Stimulated activated CD8-positive, alpha-beta memory T cell treated with anti-CD3 and anti-CD28 coated beads, Interleukin-7, amount 100 ng/mL, for 48 hours (primary cell): Measurements from ENCODE around the gene FNDC1.

ENCODE experiments used
- DNase-seq, 2 donors: peaks; one replicate each; pipeline ENCODE4 v3.0.0-alpha.2; 2020; ENCODE audit warnings: low read depth in 1 of 2; ENCODE audit errors: extremely low read depth in 1 of 2

FNDC1 gene

DNA sequence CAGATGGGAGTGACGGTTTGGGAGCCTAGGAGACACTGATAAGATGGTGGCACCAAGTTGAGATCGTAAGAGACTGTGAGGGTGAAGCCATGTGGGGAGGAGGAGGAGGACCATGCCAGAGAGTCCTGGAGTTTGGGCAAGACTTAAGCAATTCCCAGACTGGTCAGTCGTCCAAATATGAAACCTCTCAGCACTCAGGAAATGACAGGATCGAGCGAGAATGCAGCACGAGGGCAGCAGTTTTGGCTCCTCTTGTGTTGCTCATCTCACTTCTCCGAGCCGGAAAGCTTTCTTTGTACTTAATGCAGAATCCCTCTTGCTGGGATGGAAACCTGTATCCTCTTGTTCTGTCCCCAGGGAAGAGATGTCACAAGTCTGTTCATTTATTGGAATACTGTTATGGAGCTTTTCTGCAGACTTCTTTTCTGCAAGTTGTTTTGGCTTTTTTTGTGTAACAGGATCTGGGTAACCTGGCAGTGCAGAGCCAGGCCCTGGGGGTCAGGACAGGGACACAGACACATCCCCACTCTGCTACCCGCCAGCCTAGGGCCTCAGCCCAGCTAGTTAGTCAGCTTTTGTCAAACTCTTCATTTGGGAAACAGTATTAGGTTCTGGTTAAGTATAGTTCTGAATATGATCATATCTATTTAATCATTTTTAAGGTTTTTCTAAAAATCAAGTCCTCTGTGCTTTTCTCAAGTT, 34.3 kb downstream of the FNDC1 start:
- DNase-seq = no peak

DNA sequence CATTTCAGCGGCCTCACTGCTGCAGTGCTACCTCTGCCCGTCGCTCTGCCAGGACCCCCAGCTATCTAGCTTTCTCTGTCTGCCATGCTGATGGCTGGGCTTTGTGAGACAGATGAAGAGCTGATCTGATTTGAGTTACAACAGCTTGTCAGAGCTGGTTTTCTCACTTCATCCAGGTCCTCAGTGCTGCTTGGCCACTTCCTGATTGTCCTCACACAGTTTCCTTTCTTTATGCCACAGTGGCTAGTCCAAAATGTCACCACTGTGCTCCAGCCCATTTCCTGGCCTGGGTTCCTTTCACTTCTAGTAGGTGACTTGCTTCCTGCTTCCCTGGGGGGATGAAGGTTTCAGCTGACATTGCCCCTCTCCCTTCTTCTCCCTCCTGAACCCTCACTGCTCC, 35.4 kb downstream of the FNDC1 start:
- DNase-seq = no peak

DNA sequence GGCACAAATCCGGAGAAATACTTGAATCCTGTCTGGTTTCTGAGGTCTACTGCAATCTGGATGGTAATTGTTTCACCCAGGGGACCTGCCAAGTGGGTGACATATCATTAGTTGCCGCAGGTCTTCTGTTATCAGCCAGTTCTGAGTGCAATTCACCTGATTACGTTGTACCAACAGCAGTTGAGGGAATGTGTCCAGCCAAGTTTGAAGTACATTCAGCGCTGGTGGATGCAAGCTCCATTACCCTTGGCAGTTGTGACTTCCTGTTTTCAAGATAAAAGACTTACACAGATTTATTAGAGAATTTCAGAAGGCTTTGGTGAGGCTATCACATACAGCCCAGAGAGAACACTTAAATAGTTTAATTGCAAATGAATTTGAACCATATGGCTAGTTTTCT, 42.8 kb downstream of the FNDC1 start:
- no peak for DNase-seq

DNA sequence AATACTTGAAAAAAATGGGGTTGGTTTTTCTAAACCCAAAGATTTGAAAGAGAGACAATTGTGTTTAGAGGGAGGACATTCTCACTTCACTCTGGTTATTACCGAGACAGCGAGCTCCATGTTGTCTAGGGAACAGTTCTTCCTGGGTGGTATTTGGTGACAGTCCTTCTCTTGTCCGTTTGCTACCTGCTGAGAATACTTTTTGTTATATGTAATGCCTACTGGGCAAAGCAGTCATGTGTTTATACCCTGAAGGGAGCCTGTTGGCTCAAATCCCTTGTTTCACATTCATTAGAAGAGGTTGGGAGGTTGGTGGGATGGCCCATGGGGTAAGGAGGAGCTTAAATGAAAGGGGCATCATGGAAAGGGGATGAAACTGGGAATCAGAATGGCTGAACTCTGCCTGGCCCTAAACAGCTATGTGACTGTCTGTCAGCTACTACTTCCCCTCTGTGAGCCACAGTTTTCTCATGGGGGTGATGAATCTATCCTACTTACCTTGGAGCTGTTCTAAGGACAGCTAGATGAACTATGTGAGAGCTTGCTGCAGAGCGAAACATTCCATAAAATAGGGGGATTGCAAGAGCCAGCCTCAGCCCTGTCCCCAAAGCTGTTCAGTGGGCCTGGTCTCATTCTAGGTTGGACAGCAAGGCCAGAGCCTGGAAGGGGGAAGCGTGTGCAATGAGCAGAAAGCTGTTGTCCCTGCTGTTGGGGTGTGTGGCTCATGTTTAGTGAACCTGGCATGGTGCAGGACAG, 43.5 kb downstream of the FNDC1 start:
- no peak for DNase-seq

DNA sequence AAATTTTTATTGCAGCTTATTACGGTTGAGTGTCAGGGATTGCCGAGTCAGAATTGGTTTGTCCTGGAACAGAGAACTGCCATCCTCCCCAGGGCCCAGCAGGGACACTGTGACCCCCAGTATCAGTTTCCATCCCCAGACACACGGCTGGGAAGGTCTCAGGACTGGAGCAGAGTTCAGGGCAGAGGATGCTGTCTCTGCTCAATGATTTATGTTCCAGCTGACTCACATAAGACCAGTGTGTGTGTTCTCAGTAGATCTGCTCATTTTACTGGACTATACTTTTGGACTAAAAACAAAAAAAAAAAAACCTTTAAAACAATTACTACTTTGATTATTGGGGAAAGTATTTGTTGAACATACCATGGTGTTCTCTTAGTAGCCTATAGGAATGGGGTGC, 44.2 kb downstream of the FNDC1 start:
- DNase-seq = no peak

DNA sequence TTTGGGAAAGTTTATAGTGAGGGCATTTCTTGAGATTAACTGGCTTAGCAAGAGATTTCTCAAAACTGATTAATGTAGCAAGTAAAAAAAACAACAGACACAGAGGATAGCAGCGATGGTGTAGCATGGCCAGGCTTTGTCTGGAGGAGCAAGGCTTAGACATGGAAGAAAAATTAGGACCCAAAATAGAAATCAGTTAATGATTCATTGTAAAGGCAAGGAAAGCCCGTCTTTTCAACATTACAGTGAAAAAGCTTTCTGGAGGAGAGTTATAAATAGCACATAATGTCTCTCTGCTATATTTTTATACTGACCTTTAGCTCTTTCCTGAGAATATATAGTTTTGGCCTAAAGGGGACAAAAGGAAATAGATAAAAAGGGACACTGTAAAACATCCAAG, 45.1 kb downstream of the FNDC1 start:
- no peak for DNase-seq

DNA sequence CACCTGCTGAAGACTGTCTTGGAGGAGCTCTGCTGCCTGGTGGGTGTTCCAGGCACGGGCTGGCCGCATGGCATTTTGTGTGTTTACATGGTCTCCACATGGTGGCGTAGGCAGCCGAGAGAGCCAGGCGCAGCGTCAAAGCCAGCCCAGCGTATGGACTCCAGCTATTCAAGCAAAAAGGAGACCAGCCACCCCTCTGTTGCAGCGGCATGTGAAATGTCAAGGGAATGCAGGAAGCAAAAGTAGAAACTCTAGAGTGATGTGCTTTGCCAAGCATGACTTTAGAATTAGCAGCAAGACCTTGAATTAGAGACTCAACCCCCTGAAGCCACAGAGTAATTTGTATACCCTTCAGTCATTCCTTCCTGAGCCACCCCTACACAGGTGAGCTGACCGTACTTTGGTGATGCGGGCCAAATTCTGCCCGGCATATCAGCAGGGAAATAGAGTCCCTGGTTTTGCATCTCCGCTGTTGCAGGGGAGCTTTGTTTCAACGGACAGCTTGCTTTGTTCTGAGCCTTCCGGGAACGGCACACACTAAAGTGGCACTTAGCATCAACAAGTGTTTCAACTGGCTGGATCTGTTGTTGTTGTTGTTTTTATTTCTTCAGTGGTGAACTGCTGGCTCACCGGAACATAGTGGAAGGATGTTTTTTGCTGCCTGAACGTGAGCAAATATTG, 48.5 kb downstream of the FNDC1 start:
- DNase-seq = no peak

DNA sequence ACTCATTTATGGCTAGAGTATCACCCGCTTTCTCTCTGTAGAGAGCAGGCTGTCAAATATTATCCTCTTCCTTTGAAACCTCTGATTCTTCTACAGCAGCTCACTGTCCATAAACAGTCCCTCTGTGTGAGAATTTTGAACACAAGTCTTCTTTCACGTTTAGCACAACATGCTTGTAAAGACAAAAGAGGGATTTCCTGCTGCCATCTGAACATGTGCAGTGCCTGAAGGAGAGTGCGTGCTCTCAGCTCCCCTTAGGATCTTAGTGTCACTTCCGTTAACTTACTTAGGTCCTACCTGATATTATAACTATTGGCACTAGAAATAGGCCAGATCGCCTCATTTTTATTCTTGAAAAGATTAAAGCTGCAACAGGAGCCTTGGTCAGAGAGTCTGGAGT, 50.9 kb downstream of the FNDC1 start:
- DNase-seq = no peak

DNA sequence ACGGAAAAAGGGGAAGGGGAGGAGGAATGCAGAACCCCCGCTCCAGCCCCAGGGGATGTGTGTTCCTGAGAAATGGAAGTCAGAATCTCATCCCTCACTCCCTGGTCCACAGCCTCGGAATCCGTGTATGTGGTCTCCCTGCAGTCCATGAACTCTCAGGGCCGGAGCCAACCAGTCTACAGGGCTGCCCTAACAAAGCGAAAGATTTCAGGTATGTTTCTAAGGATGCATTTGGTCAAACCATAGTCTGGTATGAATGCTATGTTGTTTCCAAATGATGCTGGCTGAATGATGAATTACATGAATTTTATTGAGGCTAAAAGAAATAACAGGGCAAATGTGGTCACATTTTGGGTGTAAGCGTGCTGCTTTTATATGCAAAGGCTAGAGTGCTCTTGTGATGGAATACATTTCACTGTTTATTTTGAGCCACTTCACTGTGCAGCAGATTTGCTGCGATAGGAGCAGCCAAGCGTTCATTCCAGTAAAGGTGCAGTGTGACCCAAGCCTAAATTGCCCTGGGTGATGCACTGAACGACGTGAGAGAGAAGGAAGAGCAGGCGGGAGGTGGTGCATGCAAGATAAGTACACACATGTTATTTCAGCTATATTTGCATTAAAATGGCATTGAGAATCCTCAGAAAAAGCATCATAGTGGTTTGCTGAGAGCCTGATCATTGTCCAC, 52.4 kb downstream of the FNDC1 start:
- no peak for DNase-seq

DNA sequence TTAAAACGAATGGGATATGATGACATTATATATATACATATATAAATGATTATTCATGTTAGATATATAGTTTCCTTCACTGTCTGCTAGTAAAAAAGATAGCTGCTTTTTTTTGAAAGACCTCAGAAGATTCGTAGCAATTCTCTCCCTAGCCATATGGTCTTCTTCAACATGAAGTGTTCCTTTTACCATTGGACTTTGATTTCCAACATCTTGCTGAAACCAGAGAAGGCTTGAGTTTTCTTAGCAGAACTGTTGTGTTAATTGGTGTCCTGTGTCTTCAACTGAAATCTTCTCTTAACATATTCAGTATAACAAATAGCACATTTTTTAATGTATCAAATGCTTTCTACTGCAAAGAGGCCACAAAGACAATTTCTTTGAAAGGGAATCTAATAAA, 55.3 kb downstream of the FNDC1 start:
- DNase-seq = no peak

DNA sequence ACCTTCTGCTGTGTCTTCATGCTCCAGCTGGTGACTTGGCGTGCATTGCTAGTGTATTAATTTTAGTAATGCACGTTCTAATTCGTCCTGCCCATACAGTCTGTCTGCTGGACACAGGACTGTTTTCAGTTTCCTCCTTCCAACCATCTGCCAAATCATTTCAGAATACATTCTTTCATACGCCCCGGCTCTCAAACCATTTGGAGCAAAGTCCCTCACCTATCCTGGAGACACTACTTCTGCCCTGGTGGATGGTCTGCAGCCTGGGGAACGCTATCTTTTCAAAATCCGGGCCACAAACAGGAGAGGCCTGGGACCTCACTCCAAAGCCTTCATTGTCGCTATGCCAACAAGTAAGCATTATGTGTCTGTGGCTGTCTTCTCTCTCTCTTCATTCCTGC, 60.5 kb downstream of the FNDC1 start:
- no peak for DNase-seq

DNA sequence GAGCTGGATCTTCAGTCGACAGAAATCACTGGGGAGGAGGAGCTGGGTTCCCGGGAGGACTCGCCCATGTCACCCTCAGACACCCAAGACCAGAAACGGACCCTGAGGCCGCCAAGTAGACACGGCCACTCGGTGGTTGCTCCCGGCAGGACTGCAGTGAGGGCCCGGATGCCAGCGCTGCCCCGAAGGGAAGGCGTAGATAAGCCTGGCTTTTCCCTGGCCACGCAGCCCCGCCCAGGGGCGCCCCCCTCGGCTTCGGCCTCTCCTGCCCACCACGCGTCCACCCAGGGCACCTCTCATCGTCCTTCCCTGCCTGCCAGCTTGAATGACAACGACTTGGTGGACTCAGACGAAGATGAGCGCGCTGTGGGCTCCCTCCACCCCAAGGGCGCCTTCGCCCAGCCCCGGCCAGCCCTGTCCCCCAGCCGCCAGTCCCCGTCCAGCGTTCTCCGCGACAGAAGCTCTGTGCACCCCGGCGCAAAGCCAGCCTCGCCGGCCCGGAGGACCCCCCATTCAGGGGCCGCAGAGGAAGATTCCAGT, 63.0 kb downstream of the FNDC1 start:
- no peak for DNase-seq

DNA sequence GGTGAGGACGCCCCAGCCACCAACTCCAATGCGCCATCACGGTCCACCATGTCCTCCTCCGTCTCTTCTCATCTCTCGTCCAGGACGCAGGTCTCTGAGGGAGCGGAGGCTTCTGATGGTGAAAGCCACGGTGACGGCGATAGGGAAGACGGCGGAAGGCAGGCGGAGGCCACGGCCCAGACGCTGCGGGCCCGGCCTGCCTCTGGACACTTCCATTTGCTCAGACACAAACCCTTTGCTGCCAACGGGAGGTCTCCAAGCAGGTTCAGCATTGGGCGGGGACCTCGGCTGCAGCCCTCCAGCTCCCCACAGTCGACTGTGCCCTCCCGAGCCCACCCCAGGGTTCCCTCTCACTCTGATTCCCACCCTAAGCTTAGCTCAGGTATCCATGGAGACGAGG, 63.6 kb downstream of the FNDC1 start:
- DNase-seq = no peak

DNA sequence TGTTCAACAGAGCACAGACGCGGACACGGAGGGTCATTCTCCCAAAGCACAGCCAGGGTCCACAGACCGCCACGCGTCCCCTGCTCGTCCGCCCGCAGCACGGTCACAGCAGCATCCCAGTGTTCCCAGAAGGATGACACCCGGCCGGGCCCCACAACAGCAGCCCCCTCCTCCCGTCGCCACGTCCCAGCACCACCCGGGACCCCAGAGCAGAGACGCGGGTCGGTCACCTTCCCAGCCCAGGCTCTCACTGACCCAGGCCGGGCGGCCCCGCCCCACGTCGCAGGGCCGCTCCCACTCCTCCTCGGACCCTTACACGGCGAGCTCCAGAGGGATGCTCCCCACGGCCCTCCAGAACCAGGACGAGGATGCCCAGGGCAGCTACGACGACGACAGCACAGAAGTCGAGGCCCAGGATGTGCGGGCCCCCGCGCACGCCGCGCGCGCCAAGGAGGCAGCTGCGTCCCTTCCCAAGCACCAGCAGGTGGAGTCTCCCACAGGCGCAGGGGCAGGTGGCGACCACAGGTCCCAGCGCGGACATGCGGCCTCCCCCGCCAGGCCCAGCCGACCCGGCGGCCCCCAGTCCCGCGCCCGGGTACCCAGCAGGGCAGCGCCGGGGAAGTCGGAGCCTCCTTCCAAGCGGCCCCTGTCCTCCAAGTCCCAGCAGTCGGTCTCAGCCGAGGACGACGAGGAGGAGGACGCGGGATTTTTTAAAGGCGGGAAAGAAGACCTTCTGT, 64.3 kb downstream of the FNDC1 start:
- DNase-seq = no peak

DNA sequence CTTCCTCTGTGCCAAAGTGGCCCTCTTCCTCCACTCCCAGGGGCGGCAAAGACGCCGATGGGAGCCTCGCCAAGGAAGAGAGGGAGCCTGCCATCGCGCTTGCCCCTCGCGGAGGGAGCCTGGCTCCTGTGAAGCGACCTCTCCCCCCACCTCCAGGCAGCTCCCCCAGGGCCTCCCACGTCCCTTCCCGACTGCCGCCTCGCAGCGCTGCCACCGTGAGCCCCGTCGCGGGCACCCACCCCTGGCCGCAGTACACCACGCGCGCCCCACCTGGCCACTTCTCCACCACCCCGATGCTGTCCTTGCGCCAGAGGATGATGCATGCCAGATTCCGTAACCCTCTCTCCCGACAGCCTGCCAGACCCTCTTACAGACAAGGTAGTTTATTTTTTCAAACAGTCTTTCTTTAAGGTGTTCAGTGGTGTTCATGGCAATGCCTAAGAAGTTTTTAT, 64.9 kb downstream of the FNDC1 start:
- no peak for DNase-seq

DNA sequence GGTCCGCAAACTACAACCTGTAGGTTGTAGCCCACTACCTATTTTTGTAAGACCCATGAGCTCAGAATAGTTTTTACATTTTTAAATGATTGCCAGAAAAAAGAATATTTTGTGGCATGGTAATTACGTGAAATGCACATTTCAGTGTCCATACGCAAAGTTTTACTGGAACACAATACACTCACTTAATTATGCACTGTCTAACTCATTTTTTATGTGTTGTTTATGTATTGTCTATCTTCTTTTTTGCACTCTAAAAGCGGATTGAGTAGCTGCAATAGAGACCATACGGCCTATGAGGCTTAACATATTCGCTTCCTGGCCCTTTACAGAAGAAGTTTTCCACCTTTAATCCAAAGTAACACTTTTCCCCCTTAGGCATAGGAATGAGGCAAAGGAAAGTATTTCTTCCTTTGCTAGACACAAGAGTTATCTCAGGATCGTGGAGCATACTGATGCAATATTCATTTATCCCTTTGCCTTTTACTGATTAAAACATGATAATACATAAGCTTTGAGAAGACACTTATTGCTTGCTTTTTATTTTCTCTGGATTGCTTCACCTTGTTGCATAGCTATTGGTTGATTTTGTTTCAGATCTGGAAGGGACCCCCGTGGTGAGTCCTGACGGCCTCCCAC, 69.8 kb downstream of the FNDC1 start:
- no peak for DNase-seq

DNA sequence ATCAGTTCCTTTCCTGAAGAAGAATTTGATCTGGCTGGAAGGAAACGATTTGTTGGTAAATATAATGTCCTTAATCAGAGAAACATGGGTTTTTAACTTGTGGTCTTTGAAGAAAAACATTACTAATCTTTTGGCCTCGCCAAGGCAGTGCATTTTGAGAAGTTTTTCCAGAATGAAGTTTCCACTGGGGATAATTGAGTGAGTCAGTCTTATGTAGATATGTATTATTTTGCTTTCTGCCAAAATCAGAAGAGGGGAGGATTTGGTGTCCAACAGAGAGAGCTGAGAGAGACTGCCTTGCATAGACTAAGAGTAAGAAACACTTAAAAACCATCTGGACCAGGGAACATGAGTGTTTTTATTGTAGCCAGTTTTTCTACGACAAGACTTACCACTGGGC, 79.9 kb downstream of the FNDC1 start:
- no peak for DNase-seq

DNA sequence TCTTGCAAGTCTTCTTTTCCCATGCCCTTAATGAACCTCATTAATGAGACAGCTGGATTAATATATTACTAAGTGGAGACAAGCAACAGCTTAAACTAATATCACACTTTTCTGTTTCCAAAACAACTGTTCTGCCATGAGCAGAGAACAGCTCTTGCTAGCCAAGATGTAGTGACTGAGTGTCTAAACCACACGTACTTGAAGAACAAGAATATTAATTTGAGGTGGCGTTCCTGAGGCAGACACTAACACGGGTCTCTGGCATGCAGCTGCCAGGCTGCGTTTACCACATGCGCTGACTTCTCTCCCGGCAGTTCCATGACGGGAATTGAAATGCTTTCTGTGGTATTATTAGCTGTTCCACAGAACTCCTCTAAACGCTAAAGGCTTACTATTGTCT, 80.6 kb downstream of the FNDC1 start:
- no peak for DNase-seq

DNA sequence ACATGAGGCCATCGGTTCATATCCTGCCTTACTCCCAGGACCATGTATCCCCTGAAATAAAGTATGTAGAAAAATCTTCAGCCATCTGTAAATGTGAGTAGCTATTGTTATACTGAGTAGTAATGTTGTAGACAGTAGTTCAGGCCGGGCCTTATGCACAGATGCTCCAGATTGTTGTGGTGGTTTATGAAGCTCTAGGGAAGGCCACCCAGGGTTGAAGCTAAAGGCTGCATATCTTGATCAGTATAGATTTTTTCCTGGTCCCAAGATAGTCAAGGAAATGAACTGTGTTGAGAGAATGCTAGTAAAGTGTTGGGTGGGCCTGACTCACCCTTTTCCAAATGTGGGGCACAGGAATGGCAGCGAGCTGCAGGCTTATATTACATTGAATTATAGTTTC, 81.4 kb downstream of the FNDC1 start:
- DNase-seq = no peak

DNA sequence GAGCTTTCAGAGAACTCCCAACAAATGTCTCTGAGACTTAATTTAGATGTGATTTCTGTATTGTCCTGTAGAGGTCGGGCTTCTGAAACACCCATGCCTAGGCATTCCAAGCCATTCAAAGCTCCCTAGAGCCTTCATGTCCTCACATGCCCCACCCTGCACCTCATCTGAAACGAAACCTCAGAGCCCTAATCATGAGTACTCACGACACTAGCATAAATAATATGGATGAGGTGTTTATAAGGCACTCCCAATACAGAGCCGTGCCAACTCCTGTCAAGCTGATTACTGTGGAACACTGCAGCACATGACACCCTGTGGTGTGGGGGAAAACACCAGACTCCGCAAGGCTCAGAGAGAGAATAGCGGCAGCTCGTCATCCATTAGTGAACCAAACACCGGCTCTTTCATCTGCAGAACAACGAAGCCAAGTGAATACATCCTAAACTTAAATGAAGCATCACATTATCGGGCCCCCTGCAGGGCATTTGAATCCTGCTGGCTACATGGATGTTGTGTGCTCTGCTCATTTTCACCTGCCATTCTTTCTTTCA, 83.8 kb downstream of the FNDC1 start:
- DNase-seq = no peak
